RWPE2 (cell line): ENCODE results near the gene CRIM1.
A peak's percentile ranks its signal among the peaks of the same experiment; 100 is the strongest.

Experiments used
- ATAC-seq: fragments of 200-7000 bp; cut with Tn5 transposase; 3 replicates; pipeline ENCODE4 v1.9.1; 2021; ENCODE audit warnings: low read depth
- DNase-seq: peaks from one replicate; pipeline ENCODE4 v3.0.0-alpha.2; 2020; ENCODE audit warnings: low spot score
- H3K27ac ChIP-seq: fragments of 450-650 bp; 2 replicates; pipeline ENCODE4 v1.5.1; 2017; ENCODE audit warnings: mild to moderate bottlenecking; ENCODE audit not compliant: poor library complexity, severe bottlenecking
- H3K27me3 ChIP-seq: fragments of 250-450 bp; sonication (Bioruptor Pico); 2 replicates; pipeline ENCODE4 v1.5.1; 2021; ENCODE audit warnings: mild to moderate bottlenecking, moderate library complexity; ENCODE audit not compliant: insufficient read depth, poor library complexity, severe bottlenecking
- H3K36me3 ChIP-seq: fragments of 250-450 bp; sonication (Bioruptor Pico); 2 replicates; pipeline ENCODE4 v1.5.1; 2020; ENCODE audit warnings: low read depth, mild to moderate bottlenecking, moderate library complexity
- H3K4me1 ChIP-seq: fragments of 250-450 bp; sonication (Bioruptor Pico); 2 replicates; pipeline ENCODE4 v1.5.1; 2021; ENCODE audit warnings: mild to moderate bottlenecking, moderate library complexity; ENCODE audit not compliant: insufficient read depth, poor library complexity, severe bottlenecking
- H3K4me3 ChIP-seq: fragments of 250-450 bp; sonication (Bioruptor Pico); 2 replicates; pipeline ENCODE4 v1.5.1; 2021; ENCODE audit warnings: mild to moderate bottlenecking, moderate library complexity; ENCODE audit not compliant: severe bottlenecking
- H3K9me3 ChIP-seq: fragments of 250-450 bp; sonication (Bioruptor Pico); 2 replicates; pipeline ENCODE4 v1.5.1; 2021; ENCODE audit warnings: mild to moderate bottlenecking, moderate library complexity; ENCODE audit not compliant: severe bottlenecking
- TF ChIP-seq, protein P1 (sequence below): fragments of 450-650 bp; IDR thresholded peaks from one replicate; pipeline ENCODE4 v1.5.1; 2017; ENCODE audit warnings: mild to moderate bottlenecking, moderate library complexity; ENCODE audit not compliant: poor library complexity, severe bottlenecking

The CRIM1 gene

DNA sequence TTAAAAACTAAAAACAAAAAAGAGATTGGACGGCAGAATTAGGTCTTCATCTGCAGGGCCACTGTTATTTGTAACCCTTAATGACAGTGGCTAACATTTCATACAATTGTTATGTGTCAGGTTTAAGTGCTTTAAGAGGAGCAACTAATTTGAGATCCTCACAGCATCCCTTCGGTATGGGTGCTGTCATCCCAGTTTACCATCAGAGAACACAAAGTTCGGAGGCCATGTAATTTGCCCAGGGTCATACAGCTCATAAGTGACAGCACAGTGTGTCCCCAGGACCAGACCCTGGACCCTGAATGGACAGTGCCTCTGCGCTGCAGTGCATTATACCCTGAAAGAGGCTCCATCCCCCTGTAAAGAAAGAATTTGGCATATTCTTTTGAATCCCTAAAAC is 127.7 kb downstream of the CRIM1 start:
- Histone ChIP-seq H3K27me3 (no peaks in the 10 kb centered on the region), H3K36me3 (peaks cover 95% of the 10 kb centered on the region), H3K4me1 (peaks cover 71% of the 10 kb centered on the region), H3K9me3 (no peaks in the 10 kb centered on the region), H3K27ac (peak overlapping the region; percentile 97), H3K4me3 (no peak overlapping the region)
- DNase-seq: no peak
- TF ChIP-seq, protein P1, sequence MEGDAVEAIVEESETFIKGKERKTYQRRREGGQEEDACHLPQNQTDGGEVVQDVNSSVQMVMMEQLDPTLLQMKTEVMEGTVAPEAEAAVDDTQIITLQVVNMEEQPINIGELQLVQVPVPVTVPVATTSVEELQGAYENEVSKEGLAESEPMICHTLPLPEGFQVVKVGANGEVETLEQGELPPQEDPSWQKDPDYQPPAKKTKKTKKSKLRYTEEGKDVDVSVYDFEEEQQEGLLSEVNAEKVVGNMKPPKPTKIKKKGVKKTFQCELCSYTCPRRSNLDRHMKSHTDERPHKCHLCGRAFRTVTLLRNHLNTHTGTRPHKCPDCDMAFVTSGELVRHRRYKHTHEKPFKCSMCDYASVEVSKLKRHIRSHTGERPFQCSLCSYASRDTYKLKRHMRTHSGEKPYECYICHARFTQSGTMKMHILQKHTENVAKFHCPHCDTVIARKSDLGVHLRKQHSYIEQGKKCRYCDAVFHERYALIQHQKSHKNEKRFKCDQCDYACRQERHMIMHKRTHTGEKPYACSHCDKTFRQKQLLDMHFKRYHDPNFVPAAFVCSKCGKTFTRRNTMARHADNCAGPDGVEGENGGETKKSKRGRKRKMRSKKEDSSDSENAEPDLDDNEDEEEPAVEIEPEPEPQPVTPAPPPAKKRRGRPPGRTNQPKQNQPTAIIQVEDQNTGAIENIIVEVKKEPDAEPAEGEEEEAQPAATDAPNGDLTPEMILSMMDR: no peak
- no peak for ATAC-seq

DNA sequence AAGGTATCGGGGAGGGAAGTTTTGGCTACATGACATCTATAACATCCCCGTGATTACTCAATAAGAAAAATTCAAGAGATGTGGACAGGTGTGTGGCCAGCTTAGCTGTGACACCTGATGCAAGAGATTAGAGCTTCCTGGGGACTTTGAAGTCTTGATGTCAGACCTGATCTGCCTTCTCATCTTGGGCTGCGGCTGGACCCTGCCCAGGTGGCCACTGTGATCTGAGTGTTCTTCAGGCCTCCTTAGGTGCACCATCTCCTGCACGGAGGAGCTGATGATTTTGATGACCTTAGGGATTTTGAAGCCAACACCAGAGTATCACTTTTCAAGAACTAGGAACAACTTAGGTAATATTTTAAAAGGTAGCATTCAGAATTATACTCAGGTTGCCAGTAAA is 128.9 kb downstream of the CRIM1 start:
- Histone ChIP-seq H3K27ac (peak overlapping the region; percentile 97), H3K4me1 (peaks cover 73% of the 10 kb centered on the region)
- ATAC-seq: no peak

DNA sequence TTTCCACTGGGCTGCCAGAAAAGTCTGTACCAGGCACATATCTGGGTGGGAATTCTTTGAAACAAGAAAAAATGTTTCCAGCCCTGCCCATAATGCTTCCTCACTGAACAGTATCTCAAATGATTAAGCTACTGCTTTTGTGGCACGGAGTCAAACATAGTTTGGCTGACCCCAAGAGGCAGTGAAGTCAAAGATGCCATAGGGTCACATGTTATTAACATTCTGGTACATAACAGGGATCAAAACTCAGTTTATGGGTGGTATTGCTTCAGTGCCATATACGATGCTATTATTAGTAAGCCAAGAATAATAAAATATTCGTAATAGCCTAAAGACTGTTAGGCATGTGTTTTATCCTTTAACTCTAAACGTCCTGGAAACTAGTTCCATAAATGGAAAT is 129.9 kb downstream of the CRIM1 start:
- Histone ChIP-seq H3K36me3 (peaks cover 94% of the 10 kb centered on the region), H3K27me3 (no peaks in the 10 kb centered on the region), H3K9me3 (no peaks in the 10 kb centered on the region), H3K4me1 (peaks cover 78% of the 10 kb centered on the region), H3K4me3 (no peak overlapping the region), H3K27ac (peak overlapping the region; percentile 97)
- ATAC-seq (peak; percentile 74), DNase-seq (no peak)
- TF ChIP-seq, protein P1: no peak

More for the DNA sequence above, 128.9 kb downstream of the CRIM1 start:
- no peak overlapping the region for H3K4me3 ChIP-seq
- no peaks in the 10 kb centered on the region for H3K9me3 ChIP-seq
- peaks cover 96% of the 10 kb centered on the region for H3K36me3 ChIP-seq
- TF ChIP-seq, protein P1: no peak
- no peaks in the 10 kb centered on the region for H3K27me3 ChIP-seq
- no peak for DNase-seq

DNA sequence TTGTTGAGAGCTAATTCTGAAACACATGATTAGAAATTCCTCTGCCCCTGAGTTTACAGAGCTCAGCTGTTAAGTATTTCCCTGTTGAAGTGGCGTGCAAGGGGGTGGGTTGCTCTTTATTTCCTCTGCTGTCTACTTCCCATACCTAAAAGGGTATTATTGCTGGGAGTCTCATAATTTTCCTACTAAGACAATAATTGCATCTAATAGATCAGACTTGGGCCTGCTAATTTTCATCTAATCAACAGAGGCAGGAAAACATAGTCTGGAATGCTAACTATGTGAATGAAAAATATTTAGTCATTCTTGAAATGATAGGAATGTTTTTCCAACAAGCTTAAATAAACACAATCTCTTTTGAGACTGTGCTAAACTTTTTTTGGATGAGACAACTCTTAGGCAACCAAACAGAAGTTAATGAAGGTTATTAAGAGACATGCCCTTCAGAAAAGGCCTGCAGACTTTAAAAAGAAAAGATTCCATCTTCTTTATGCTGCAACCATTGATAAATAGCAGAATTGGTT is 131.0 kb downstream of the CRIM1 start:
- Histone ChIP-seq H3K27me3 (no peaks in the 10 kb centered on the region), H3K9me3 (no peaks in the 10 kb centered on the region), H3K36me3 (peaks cover 90% of the 10 kb centered on the region), H3K4me3 (no peak overlapping the region), H3K4me1 (peaks cover 78% of the 10 kb centered on the region), H3K27ac (peak overlapping the region; percentile 97)
- peak; percentile 54 for ATAC-seq
- TF ChIP-seq, protein P1: no peak
- no peak for DNase-seq

DNA sequence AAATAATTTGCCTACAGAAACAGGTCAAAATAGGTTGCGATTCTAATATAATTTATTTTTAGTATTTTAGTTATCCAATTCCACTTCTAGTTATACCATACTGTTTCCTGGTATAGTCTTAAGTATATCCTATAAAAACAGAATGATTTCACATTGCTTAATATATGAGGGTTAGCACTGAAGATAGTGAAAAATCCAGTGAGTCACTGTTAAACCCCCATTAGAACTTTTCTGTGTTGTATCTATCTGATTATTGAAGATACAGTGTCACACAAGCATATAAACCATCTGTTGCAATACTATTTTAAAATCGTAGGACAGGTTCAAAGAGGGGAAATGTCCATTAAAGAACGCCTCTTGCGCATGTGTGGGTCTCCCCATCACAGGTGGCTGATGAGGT is 132.4 kb downstream of the CRIM1 start:
- ATAC-seq (no peak), DNase-seq (no peak)
- H3K27ac ChIP-seq: peak overlapping the region; percentile 97
- no peaks in the 10 kb centered on the region for H3K27me3 ChIP-seq
- peaks cover 70% of the 10 kb centered on the region for H3K4me1 ChIP-seq
- H3K4me3 ChIP-seq: no peak overlapping the region
- H3K9me3 ChIP-seq: no peaks in the 10 kb centered on the region
- peaks cover 80% of the 10 kb centered on the region for H3K36me3 ChIP-seq
- TF ChIP-seq, protein P1: no peak
